OCI-LY7 (cell line): Measurements from ENCODE around the gene TINAGL1.

ENCODE experiments used
- CTCF ChIP-seq: fragments of 200-600 bp; sonication (generic); conservative IDR thresholded peaks from 2 replicates; pipeline ENCODE4 v1.5.1; 2014; ENCODE audit warnings: mild to moderate bottlenecking, antibody characterized with exemption, low read length, moderate library complexity, mixed read lengths
- EZH2phosphoT487 ChIP-seq: fragments of 200-600 bp; sonication (generic); IDR thresholded peaks from 2 replicates; pipeline ENCODE4 v1.6.1; 2018; ENCODE audit warnings: low read depth, borderline replicate concordance, mild to moderate bottlenecking, mixed run types, antibody characterized with exemption, low read length, moderate library complexity, mixed read lengths

- TF ChIP-seq CTCF (no peak), EZH2phosphoT487 (no peak)
Measured at GRCh38 chr1:31580891-31581603, 4.7 kb downstream of the TINAGL1 start.
